ENCODE measurements around the gene GGTA1. TPM values are rescaled to one million over a fixed set of nuclear protein-coding genes. Genes with fewer than 3 reads are reported as not detected.

The GGTA1 gene
- total RNA-seq, 1 experiment from 2014 or later: not detected

DNA sequence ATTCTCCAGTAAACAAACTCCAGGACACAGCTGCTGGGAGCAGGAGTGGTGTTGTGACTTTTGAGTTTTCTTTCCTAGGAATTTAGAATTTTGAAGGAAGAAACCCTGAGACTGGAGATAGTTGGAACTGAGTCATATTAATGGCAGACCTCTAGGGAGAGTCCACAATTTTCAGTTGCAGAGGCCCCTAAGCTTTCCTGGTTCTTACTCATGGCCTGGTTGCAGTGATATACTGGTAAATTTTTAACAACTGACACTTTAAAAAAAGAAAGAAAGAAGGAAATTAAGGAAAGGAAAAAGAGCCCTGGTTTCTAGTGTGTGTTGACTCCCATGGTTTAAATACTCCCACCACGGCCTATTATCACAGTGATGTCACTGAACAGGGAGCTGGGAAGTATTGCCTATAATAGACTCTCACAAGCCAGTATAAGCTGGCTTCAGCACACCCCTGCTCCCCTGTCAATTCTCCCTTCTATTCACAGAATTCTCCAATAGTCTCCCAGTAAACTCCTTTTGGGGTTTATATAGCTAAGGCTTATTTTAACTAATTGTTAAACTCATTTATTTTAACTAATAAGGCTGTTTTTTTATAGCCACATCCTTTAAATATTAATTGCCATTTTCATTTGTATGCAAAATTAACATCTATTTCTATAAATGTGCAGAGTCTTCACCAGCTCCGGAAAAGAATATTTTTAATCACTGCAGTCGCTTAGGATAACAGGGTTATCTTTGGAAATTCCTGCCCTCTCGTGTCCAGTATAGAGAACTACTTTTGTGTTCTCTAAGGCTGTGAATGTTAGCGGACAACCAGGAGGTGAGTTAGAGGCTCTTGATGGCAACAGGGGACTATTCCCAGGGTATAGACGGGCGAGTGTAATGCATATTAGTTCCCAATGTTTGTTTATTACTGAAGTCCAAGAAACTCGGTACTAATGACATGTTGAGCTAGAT, 59.7 kb downstream of the GGTA1 start:
- TF ChIP-seq JUND (IDR thresholded peaks at IDR 0.05) (no peak), POLR2A (IDR thresholded peaks at IDR 0.05; ENCODE audit: borderline replicate concordance, extremely low read depth, insufficient read depth, insufficient read length) (no peak), EGR1 (IDR thresholded peaks at IDR 0.05; ENCODE audit: low read depth) (no peak), RAD21 (IDR thresholded peaks at IDR 0.05; ENCODE audit: low read depth) (peak; percentile 50), REST (IDR thresholded peaks at IDR 0.05; ENCODE audit: low read depth) (no peak)
- TF ChIP-seq, protein P1, sequence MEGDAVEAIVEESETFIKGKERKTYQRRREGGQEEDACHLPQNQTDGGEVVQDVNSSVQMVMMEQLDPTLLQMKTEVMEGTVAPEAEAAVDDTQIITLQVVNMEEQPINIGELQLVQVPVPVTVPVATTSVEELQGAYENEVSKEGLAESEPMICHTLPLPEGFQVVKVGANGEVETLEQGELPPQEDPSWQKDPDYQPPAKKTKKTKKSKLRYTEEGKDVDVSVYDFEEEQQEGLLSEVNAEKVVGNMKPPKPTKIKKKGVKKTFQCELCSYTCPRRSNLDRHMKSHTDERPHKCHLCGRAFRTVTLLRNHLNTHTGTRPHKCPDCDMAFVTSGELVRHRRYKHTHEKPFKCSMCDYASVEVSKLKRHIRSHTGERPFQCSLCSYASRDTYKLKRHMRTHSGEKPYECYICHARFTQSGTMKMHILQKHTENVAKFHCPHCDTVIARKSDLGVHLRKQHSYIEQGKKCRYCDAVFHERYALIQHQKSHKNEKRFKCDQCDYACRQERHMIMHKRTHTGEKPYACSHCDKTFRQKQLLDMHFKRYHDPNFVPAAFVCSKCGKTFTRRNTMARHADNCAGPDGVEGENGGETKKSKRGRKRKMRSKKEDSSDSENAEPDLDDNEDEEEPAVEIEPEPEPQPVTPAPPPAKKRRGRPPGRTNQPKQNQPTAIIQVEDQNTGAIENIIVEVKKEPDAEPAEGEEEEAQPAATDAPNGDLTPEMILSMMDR (IDR thresholded peaks at IDR 0.05 in 2 of 3, conservative IDR thresholded peaks at IDR 0.05 in 1 of 3; ENCODE audit: borderline replicate concordance in 1 of 3, insufficient read depth in 1 of 3, low read depth in 2 of 3, low read length in 2 of 3): peak; percentile 30 to 48 (median 33); a peak in 4 of 6 replicates
- Histone ChIP-seq H3K4me3 (replicated peaks in 1 of 2; ENCODE audit: low read depth in 1 of 2, low read length in 2 of 2) (no peak overlapping the region), H3K79me2 (ENCODE audit: insufficient read depth, low read length) (no peaks in the 10 kb centered on the region), H3K9ac (ENCODE audit: low read length) (no peak overlapping the region), H3K27me3 (ENCODE audit: insufficient read depth, low read length) (no peaks in the 10 kb centered on the region), H4K20me1 (ENCODE audit: insufficient read depth) (no peaks in the 10 kb centered on the region), H2AFZ (ENCODE audit: low read depth, low read length, poor library complexity, severe bottlenecking) (no peak overlapping the region), H3K4me2 (ENCODE audit: low read length) (no peak overlapping the region), H3K9me3 (ENCODE audit: control insufficient read depth in 1 of 2, insufficient read depth in 1 of 2, low read depth in 1 of 2, low read length in 2 of 2) (no peaks in the 10 kb centered on the region), H3K4me1 (ENCODE audit: control insufficient read depth in 1 of 2, insufficient read depth in 2 of 2, low read length in 2 of 2) (no peaks in the 10 kb centered on the region), H3K9me2 (ENCODE audit: insufficient read depth) (no peaks in the 10 kb centered on the region), H3K36me3 (ENCODE audit: control insufficient read depth in 1 of 2, insufficient read depth in 2 of 2, low read length in 2 of 2) (no peaks in the 10 kb centered on the region), H3K27ac (ENCODE audit: low read depth, low read length) (no peak overlapping the region)
- DNase-seq (ENCODE audit: low read depth, low spot score) (peak; percentile 7), ATAC-seq (peak; percentile 91)
- CTCF ChIA-PET: interaction anchor here (0.7 to 2.0 kb wide), 7 partner anchors 32 to 459 kb away, joined by 3 to 6 read pairs (median 3); no protein-coding TSS in a partner anchor
- RAD21 ChIA-PET (ENCODE audit: low non-redundant PET in 1 of 2, low total read pairs in 2 of 2, uncharacterized antibody in 2 of 2, unreplicated experiment in 2 of 2): no interaction called here
- POLR2A ChIA-PET: no interaction called here
- intact Hi-C loops (cut with micrococcal nuclease): no loop called here
- BruUV-seq (replicated peaks): no TSS peak

Measured in HCT116 (cell line).